Ishikawa (cell line): Measurements from ENCODE around the gene NXPH2.

Source experiments
- CEBPB ChIP-seq: IDR thresholded peaks from 2 replicates; pipeline ENCODE4 v1.6.1; 2012
- CREB1 ChIP-seq: IDR thresholded peaks from 2 replicates; pipeline ENCODE4 v1.6.1; 2012; ENCODE audit warnings: low read depth
- EGR1 ChIP-seq: IDR thresholded peaks from 2 replicates; pipeline ENCODE4 v1.6.1; 2012
- EP300 ChIP-seq: IDR thresholded peaks from 2 replicates; pipeline ENCODE4 v1.6.1; 2012; ENCODE audit warnings: borderline replicate concordance
- FOXM1 ChIP-seq: IDR thresholded peaks from 2 replicates; pipeline ENCODE4 v1.6.1; 2012; ENCODE audit warnings: low read depth, borderline replicate concordance
- NFIC ChIP-seq: IDR thresholded peaks from 2 replicates; pipeline ENCODE4 v1.6.1; 2012
- RAD21 ChIP-seq: IDR thresholded peaks from 2 replicates; pipeline ENCODE4 v1.6.1; 2012; ENCODE audit warnings: low read depth
- TAF1 ChIP-seq: IDR thresholded peaks from 2 replicates; pipeline ENCODE4 v1.6.1; 2012; ENCODE audit warnings: low read depth, mild to moderate bottlenecking
- TCF12 ChIP-seq: IDR thresholded peaks from 2 replicates; pipeline ENCODE4 v1.6.1; 2012; ENCODE audit warnings: low read depth
- TEAD4 ChIP-seq: IDR thresholded peaks from 2 replicates; pipeline ENCODE4 v1.6.1; 2012
- YY1 ChIP-seq: IDR thresholded peaks from 2 replicates; pipeline ENCODE4 v1.6.1; 2012; ENCODE audit warnings: low read depth
- ZBTB7A ChIP-seq: IDR thresholded peaks from 2 replicates; pipeline ENCODE4 v1.6.1; 2012; ENCODE audit warnings: low read depth
- TF ChIP-seq, protein P1 (sequence below): IDR thresholded peaks from 2 replicates; pipeline ENCODE4 v1.6.1; 2012
- TF ChIP-seq, protein P2 (sequence below): IDR thresholded peaks from 2 replicates; pipeline ENCODE4 v1.6.1; 2012
- TF ChIP-seq, protein P3 (sequence below): IDR thresholded peaks from 2 replicates; pipeline ENCODE4 v1.6.1; 2012; ENCODE audit warnings: low read depth, mild to moderate bottlenecking

NXPH2 gene

DNA sequence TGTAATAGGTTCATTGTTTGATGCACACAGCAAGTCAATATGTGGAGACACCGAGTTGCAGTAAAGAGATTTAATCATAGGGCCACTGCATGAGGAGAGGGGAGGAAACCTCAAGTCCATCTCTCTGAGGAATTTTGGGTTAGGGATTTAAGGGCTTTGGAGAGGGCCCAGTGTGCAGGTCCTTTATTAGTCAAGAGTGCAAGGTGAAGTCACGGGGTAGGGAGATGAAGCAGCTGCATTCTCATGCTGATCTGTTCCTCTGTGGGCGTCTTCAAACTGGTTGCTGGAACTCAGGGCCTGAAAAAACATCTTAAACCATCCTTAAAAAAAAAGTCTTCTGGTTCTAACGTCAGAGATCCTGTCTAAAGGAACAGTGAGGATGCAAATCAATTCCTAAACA lies 131.6 kb downstream of the NXPH2 start:
- TF ChIP-seq TCF12 (no peak), TAF1 (no peak), TEAD4 (no peak), RAD21 (no peak), EGR1 (no peak), EP300 (no peak), ZBTB7A (no peak), FOXM1 (no peak), YY1 (no peak), NFIC (no peak), CEBPB (no peak), CREB1 (no peak)
- TF ChIP-seq, protein P1, sequence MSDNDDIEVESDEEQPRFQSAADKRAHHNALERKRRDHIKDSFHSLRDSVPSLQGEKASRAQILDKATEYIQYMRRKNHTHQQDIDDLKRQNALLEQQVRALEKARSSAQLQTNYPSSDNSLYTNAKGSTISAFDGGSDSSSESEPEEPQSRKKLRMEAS, result no peak
- TF ChIP-seq, protein P2, sequence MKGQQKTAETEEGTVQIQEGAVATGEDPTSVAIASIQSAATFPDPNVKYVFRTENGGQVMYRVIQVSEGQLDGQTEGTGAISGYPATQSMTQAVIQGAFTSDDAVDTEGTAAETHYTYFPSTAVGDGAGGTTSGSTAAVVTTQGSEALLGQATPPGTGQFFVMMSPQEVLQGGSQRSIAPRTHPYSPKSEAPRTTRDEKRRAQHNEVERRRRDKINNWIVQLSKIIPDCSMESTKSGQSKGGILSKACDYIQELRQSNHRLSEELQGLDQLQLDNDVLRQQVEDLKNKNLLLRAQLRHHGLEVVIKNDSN, result no peak
- TF ChIP-seq, protein P3, sequence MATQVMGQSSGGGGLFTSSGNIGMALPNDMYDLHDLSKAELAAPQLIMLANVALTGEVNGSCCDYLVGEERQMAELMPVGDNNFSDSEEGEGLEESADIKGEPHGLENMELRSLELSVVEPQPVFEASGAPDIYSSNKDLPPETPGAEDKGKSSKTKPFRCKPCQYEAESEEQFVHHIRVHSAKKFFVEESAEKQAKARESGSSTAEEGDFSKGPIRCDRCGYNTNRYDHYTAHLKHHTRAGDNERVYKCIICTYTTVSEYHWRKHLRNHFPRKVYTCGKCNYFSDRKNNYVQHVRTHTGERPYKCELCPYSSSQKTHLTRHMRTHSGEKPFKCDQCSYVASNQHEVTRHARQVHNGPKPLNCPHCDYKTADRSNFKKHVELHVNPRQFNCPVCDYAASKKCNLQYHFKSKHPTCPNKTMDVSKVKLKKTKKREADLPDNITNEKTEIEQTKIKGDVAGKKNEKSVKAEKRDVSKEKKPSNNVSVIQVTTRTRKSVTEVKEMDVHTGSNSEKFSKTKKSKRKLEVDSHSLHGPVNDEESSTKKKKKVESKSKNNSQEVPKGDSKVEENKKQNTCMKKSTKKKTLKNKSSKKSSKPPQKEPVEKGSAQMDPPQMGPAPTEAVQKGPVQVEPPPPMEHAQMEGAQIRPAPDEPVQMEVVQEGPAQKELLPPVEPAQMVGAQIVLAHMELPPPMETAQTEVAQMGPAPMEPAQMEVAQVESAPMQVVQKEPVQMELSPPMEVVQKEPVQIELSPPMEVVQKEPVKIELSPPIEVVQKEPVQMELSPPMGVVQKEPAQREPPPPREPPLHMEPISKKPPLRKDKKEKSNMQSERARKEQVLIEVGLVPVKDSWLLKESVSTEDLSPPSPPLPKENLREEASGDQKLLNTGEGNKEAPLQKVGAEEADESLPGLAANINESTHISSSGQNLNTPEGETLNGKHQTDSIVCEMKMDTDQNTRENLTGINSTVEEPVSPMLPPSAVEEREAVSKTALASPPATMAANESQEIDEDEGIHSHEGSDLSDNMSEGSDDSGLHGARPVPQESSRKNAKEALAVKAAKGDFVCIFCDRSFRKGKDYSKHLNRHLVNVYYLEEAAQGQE, result no peak

DNA sequence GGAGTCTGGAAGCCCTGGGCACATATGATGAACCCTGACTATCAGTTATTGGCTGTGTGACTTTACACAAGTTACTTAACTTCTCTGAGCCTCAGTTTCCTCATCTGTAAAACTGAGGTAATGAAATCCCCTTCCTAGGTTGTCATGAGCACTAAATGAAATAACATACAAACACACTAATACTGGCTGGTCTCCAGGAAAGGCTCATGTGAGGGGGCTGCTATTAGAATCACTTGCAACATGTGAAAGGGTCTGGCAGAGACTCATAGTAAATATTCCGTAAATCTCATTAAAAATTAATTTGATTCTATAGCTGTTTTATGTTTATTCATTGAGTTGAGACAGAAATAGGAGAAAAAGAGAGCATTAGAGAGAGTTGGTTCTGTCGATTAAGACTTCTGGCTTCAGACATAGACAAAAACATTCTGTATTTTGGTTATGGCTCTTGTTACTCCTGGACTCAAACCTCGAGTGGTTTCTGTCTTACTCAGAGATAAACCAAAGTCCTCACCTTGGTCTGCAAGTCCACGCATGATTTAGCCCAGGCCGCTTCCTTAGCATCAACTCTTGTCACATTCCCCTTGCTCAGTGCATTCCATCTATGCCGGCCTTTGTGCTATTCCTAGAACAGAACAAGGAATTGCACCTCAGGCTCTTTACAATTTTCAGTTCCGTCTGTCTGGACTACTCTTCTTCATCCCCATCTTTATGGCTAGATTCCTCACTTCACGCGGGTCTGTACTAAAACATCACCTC lies 139.1 kb downstream of the NXPH2 start:
- TF ChIP-seq, protein P1, result no peak
- no peak for TF ChIP-seq TEAD4
- TF ChIP-seq CEBPB, result no peak
- TF ChIP-seq, protein P3, result no peak
- TF ChIP-seq EP300, result no peak
- TF ChIP-seq RAD21, result no peak
- TF ChIP-seq ZBTB7A, result no peak
- TF ChIP-seq CREB1, result no peak
- TF ChIP-seq TAF1, result no peak

DNA sequence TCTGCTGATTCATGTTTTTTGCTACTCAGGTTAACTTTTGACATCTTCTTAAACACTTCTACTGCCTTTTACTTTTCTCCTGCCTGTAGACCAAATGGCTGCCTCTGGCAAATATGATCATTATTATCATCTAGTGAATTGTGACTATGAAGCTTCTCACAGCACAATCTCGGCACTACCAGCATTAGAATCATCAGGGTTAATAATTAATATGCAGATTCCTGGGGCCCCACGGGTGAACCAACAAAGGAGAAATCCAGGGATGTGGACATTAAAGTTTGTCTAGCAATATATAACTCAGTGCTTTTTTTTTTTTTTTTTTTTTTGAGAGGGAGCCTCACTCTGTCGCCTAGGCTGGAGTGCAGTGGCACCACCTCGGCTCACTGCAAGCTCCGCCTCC lies 142.5 kb downstream of the NXPH2 start:
- TF ChIP-seq ZBTB7A, result no peak
- no peak for TF ChIP-seq RAD21
- TF ChIP-seq EGR1, result no peak
- TF ChIP-seq TCF12, result no peak
- no peak for TF ChIP-seq YY1
- TF ChIP-seq, protein P2, result no peak
- TF ChIP-seq, protein P1, result no peak
- TF ChIP-seq TEAD4, result no peak
- no peak for TF ChIP-seq NFIC
- TF ChIP-seq CREB1, result no peak
- no peak for TF ChIP-seq EP300
- no peak for TF ChIP-seq TAF1
- no peak for TF ChIP-seq CEBPB
- no peak for TF ChIP-seq FOXM1
- TF ChIP-seq, protein P3, result no peak

DNA sequence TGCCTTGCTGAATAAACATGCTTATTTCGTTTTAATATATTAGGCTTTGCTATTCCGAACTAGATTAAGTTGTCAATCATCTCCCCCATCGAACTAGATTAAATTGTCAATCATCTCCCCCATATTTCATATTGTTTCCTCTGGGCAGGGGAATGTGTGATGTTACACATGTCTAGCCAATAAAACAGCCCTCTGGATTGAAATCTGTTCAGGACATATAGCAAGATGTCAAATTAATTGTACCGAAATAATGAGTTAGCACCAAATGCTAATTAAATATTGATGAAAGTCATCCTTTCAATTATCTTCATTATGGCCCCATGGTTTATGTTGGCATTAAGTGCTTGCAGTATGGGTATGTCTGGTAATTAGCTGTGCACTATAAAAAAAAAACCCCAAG lies 143.1 kb downstream of the NXPH2 start:
- TF ChIP-seq TAF1, result no peak
- TF ChIP-seq, protein P2, result no peak
- no peak for TF ChIP-seq TEAD4
- TF ChIP-seq, protein P3, result no peak
- TF ChIP-seq CEBPB, result no peak
- no peak for TF ChIP-seq ZBTB7A
- TF ChIP-seq, protein P1, result no peak
- TF ChIP-seq RAD21, result no peak
- TF ChIP-seq NFIC, result no peak
- no peak for TF ChIP-seq FOXM1
- TF ChIP-seq CREB1, result no peak
- TF ChIP-seq TCF12, result no peak
- no peak for TF ChIP-seq YY1
- TF ChIP-seq EGR1, result no peak
- no peak for TF ChIP-seq EP300
